Effector memory CD4-positive, alpha-beta T cell (primary cell): ENCODE results near the gene PSMC1.

Experiments used
- DNase-seq, 3 donors: peaks; one replicate each; pipeline ENCODE4 v3.0.0-alpha.2; 2020
- H3K27ac ChIP-seq: 2 replicates; pipeline ENCODE4 v1.7.0; 2013; ENCODE audit warnings: mild to moderate bottlenecking, low read length, moderate library complexity; ENCODE audit not compliant: insufficient read depth, poor library complexity, severe bottlenecking
- H3K27me3 ChIP-seq: replicated peaks from 2 replicates; pipeline ENCODE4 v1.7.0; 2013; ENCODE audit warnings: mild to moderate bottlenecking, low read length; ENCODE audit not compliant: insufficient read depth, control insufficient read depth, poor library complexity, severe bottlenecking
- H3K36me3 ChIP-seq: 2 replicates; pipeline ENCODE4 v1.7.0; 2013; ENCODE audit warnings: mild to moderate bottlenecking, low read length, moderate library complexity; ENCODE audit not compliant: control insufficient read depth, insufficient read depth
- H3K4me1 ChIP-seq: 2 replicates; pipeline ENCODE4 v1.7.0; 2013; ENCODE audit warnings: low read length, mild to moderate bottlenecking; ENCODE audit not compliant: control insufficient read depth, insufficient read depth, poor library complexity, severe bottlenecking
- H3K4me3 ChIP-seq: 2 replicates; pipeline ENCODE4 v1.7.0; 2013; ENCODE audit warnings: low read length, low read depth, mild to moderate bottlenecking; ENCODE audit not compliant: insufficient read depth, poor library complexity, severe bottlenecking
- H3K9me3 ChIP-seq: 2 replicates; pipeline ENCODE4 v1.7.0; 2013; ENCODE audit warnings: mild to moderate bottlenecking, low read length, moderate library complexity; ENCODE audit not compliant: control insufficient read depth

PSMC1 gene

GRCh38 chr14:90290337-90291011 is 34.1 kb downstream of the PSMC1 start:
- Histone ChIP-seq H3K36me3 (peaks cover 40% of the 10 kb centered on the region), H3K27ac (no peak overlapping the region), H3K4me3 (no peak overlapping the region), H3K27me3 (no peaks in the 10 kb centered on the region), H3K9me3 (no peaks in the 10 kb centered on the region), H3K4me1 (no peaks in the 10 kb centered on the region)
- no peak for DNase-seq

DNA sequence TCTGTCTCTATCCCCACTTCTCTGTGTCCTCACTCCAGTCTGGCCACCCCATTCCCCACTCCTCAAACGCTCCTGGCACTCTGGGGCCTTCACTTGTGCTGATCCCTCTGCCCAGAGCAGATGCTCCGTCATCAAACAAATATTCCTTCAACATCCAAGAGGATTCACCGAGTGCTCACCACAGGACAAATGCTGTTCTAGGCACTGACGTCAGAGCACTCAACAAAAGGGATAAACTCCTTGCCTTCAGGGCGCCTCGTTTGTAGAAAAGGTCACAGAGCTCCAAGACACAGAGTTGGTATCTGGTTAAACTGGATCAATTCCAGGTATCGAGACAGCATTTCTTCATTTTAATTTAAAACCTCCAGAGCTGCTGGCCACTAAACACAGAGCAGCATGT is 35.3 kb downstream of the PSMC1 start:
- Histone ChIP-seq H3K36me3 (peaks cover 47% of the 10 kb centered on the region), H3K4me1 (no peaks in the 10 kb centered on the region), H3K9me3 (no peaks in the 10 kb centered on the region), H3K4me3 (no peak overlapping the region), H3K27me3 (no peaks in the 10 kb centered on the region), H3K27ac (no peak overlapping the region)
- DNase-seq, result no peak

GRCh38 chr14:90293766-90294730 is 37.7 kb downstream of the PSMC1 start:
- H3K27me3 ChIP-seq, result no peaks in the 10 kb centered on the region
- no peak overlapping the region for H3K4me3 ChIP-seq
- no peak overlapping the region for H3K27ac ChIP-seq
- H3K36me3 ChIP-seq, result peaks cover 39% of the 10 kb centered on the region
- no peak for DNase-seq
- H3K9me3 ChIP-seq, result no peaks in the 10 kb centered on the region
- no peaks in the 10 kb centered on the region for H3K4me1 ChIP-seq

DNA sequence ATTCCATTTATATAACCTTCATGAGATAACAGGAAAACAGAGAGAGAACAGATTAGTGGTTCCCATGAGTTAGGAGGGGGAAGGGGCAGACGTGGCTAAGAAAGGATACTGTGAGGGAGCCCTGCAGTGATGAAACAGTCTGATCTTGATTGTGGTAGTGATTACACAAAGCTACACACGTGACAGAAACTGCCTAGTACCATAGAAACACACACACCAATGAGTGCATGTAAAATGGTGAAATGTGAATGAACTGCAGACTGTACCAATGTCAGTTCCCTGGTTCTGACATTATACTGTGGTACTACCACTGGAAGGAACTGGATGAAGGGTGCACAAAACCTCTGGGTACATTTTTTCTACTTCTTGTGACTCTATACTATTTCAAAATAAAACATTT is 38.5 kb downstream of the PSMC1 start:
- H3K27ac ChIP-seq, result no peak overlapping the region
- DNase-seq, result no peak
- no peaks in the 10 kb centered on the region for H3K4me1 ChIP-seq
- H3K36me3 ChIP-seq, result peaks cover 32% of the 10 kb centered on the region
- no peaks in the 10 kb centered on the region for H3K9me3 ChIP-seq
- H3K4me3 ChIP-seq, result no peak overlapping the region
- H3K27me3 ChIP-seq, result no peaks in the 10 kb centered on the region

GRCh38 chr14:90295870-90296516 is 39.6 kb downstream of the PSMC1 start:
- Histone ChIP-seq H3K4me1 (no peaks in the 10 kb centered on the region), H3K27ac (no peak overlapping the region), H3K9me3 (no peaks in the 10 kb centered on the region), H3K4me3 (no peak overlapping the region), H3K27me3 (no peaks in the 10 kb centered on the region), H3K36me3 (peaks cover 34% of the 10 kb centered on the region)
- DNase-seq, result no peak

DNA sequence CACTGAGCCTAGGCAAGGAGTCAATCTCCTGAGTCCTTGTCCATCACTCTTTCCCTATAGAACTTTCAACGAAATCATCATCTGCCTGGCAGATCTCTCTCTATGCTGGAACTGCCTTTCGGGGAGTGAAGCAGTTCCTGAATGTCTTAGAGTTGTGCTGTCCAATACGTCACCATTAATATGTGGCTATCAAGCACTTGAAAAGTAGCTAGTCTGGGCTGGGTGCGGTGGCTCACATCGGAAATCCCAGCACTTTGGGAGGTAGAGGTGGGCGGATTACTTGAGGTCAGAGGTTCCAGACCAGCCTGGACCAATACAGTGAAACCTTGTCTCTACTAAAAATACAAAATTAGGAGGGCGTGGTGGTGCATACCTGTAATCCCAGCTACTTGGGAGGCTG is 40.3 kb downstream of the PSMC1 start:
- DNase-seq, result no peak
- Histone ChIP-seq H3K9me3 (no peaks in the 10 kb centered on the region), H3K4me1 (no peaks in the 10 kb centered on the region), H3K27ac (no peak overlapping the region), H3K36me3 (peaks cover 31% of the 10 kb centered on the region), H3K27me3 (no peaks in the 10 kb centered on the region), H3K4me3 (no peak overlapping the region)

DNA sequence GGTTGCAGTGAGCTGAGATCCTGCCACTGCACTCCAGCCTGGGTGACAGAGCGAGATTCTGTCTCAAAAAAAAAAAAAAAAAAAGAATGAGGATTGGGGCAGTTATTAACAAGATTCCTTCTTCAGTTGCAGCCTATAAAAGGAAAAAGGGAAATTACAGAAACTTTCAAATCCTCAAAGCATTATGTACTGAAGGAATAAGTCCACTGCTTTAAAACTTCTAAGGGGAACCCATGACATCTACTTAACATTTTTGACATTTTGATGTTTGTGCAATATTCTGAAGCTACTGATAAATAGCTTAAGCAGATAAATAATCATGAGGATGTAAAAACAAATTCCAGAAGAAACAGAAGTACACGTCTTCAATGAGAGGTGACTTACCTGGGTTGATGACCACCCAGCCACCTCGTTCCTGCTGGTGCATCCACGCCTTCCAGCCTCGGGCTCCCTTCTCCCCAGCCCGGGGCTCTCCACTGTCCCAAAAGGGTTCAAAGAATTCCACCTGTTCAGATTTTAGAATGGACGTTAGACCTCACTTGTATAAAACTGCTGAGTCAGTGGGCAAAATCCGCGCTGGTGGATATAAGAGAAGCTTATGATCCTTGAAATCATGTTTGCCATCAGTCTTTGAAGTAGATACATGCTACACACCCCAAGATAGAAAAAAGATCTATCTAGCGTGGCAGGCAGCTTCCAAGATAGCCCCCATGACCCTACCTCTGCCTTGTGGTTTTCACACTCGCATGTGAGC is 41.7 kb downstream of the PSMC1 start:
- H3K9me3 ChIP-seq, result no peaks in the 10 kb centered on the region
- H3K27me3 ChIP-seq, result no peaks in the 10 kb centered on the region
- no peak overlapping the region for H3K4me3 ChIP-seq
- H3K27ac ChIP-seq, result no peak overlapping the region
- H3K4me1 ChIP-seq, result no peaks in the 10 kb centered on the region
- H3K36me3 ChIP-seq, result peaks cover 36% of the 10 kb centered on the region
- DNase-seq, result no peak

DNA sequence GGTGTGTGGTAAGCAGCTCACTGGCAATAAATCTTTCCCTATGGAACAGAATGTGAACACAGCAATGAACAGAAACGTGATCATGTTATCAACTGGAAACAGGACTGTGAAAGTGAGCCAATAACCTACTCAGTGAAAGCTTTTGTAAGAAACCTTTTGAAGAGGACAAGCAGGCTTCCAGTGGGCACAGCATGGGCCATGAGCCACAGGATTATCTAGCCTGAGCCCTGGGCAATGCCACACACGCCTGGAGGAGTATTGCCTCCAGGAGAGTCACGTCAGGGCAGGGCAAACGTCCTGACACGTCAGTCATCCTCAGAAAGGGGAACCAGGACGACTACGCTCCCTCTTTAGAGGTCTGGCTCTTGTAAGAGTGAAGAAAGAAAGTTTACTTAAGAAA is 43.1 kb downstream of the PSMC1 start:
- H3K36me3 ChIP-seq, result peaks cover 41% of the 10 kb centered on the region

GRCh38 chr14:90300611-90301047 is 44.3 kb downstream of the PSMC1 start:
- Histone ChIP-seq H3K27ac (no peak overlapping the region), H3K9me3 (no peaks in the 10 kb centered on the region), H3K27me3 (no peaks in the 10 kb centered on the region), H3K4me3 (no peak overlapping the region), H3K36me3 (peaks cover 44% of the 10 kb centered on the region), H3K4me1 (no peaks in the 10 kb centered on the region)
- no peak for DNase-seq

More for the DNA sequence above, 43.1 kb downstream of the PSMC1 start:
- no peaks in the 10 kb centered on the region for H3K27me3 ChIP-seq
- no peaks in the 10 kb centered on the region for H3K4me1 ChIP-seq
- H3K9me3 ChIP-seq, result no peaks in the 10 kb centered on the region
- DNase-seq, result no peak
- H3K27ac ChIP-seq, result no peak overlapping the region
- no peak overlapping the region for H3K4me3 ChIP-seq
